Activated T-cell treated with anti-CD3 and anti-CD28 coated beads, Interleukin-2, amount 50 U/mL, for 1 hour (primary cell): ENCODE data around the gene OPRL1.

Experiments used
- DNase-seq: peaks from one replicate; pipeline ENCODE4 v3.0.0-alpha.2; 2020

OPRL1 gene

GRCh38 chr20:64080013-64080812 is at the start of gene OPRL1:
Gene OPRL1 (plus strand): TSS chr20:64080082. CDS start chr20:64092721, 12,639 bp downstream.
- peak; percentile 66 for DNase-seq

GRCh38 chr20:64030371-64031134 is 49.3 kb upstream of the OPRL1 start:
- DNase-seq = no peak

- no peak for DNase-seq
These were observed 48.0 kb upstream of the OPRL1 start for GRCh38 chr20:64031822-64032314.

- no peak for DNase-seq
These were observed 46.9 kb upstream of the OPRL1 start for GRCh38 chr20:64032706-64033624.

GRCh38 chr20:64033981-64034493 is 45.8 kb upstream of the OPRL1 start:
- no peak for DNase-seq

- DNase-seq = peak; percentile 47
These were observed 44.6 kb upstream of the OPRL1 start for GRCh38 chr20:64035066-64035932.

GRCh38 chr20:64035933-64036345 is 43.9 kb upstream of the OPRL1 start, which contains the start of gene C20orf204:
Gene C20orf204 (plus strand): TSS chr20:64036182. CDS start chr20:64036324, 142 bp downstream.
- no peak for DNase-seq

GRCh38 chr20:64036346-64037198 is 43.3 kb upstream of the OPRL1 start:
- DNase-seq = no peak

GRCh38 chr20:64037199-64037497 is 42.7 kb upstream of the OPRL1 start:
- DNase-seq = no peak

- peak; percentile 44 for DNase-seq
These were observed 42.2 kb upstream of the OPRL1 start for GRCh38 chr20:64037498-64038213.

GRCh38 chr20:64038224-64038564 is 41.7 kb upstream of the OPRL1 start:
- DNase-seq = no peak

- peak; percentile 85 for DNase-seq
These were observed 41.2 kb upstream of the OPRL1 start for GRCh38 chr20:64038565-64039292.

GRCh38 chr20:64039293-64040160 is 40.4 kb upstream of the OPRL1 start:
- no peak for DNase-seq

GRCh38 chr20:64040231-64041039 is 39.4 kb upstream of the OPRL1 start:
- no peak for DNase-seq

- no peak for DNase-seq
These were observed 38.7 kb upstream of the OPRL1 start for GRCh38 chr20:64041040-64041780.

GRCh38 chr20:64041781-64042053 is 38.2 kb upstream of the OPRL1 start:
- DNase-seq = no peak
